HepG2 (cell line): ENCODE data around the gene GPATCH2. TPM values are rescaled to one million over a fixed set of nuclear protein-coding genes. Genes with fewer than 3 reads are reported as not detected.
A peak's percentile ranks its signal among the peaks of the same experiment; 100 is the strongest.

ENCODE experiments used
- ATAC-seq: fragments of 200-7000 bp; cut with Tn5 transposase; 3 replicates; pipeline ENCODE4 v1.9.1; 2020; ENCODE audit warnings: mild to moderate bottlenecking, moderate library complexity
- BruUV-seq: library from RNA; stranded (reverse); fragments of 400-500 nt; replicated peaks from 2 replicates; lab custom pipeline; 2021; lab: Mats Ljungman, UMichigan
- CTCF ChIA-PET: fragments of 300-600 bp; formaldehyde crosslinking; extraction: SDS; loops from one replicate; lab custom pipeline; 2021; ENCODE audit warnings: low total read pairs, inconsistent platforms, low intra/inter-chr PET ratio; lab: Yijun Ruan, JAX
- POLR2A ChIA-PET: fragments of 350-600 bp; sonication (Branson Sonifier 250); formaldehyde crosslinking; loops from one replicate; lab custom pipeline; 2020; ENCODE audit warnings: antibody characterized with exemption, inconsistent platforms; lab: Yijun Ruan, JAX
- DNase-seq: peaks from one replicate; pipeline ENCODE4 v3.0.0-alpha.2; 2015; ENCODE audit warnings: low spot score
- FAIRE-seq: peaks from 3 replicates; lab custom pipeline; 2011; peaks lifted over from hg19 to GRCh38; lab: Jason Lieb, UNC
- H2AFZ ChIP-seq: one replicate; pipeline ENCODE4 v1.6.1; 2011; ENCODE audit warnings: low read length, inconsistent platforms
- H3K27ac ChIP-seq: fragments of 300-600 bp; 3 replicates; pipeline ENCODE4 v1.8.0; 2011; ENCODE audit warnings: mixed run types, mild to moderate bottlenecking, mixed read lengths, low read length, inconsistent platforms; ENCODE audit not compliant: insufficient read depth; ENCODE audit errors: extremely low read length
- H3K27me3 ChIP-seq, 2 experiments: fragments of 200-600 bp in 1 of 2; 2 replicates in 1 of 2; 3 replicates in 1 of 2; pipeline versions ENCODE4 v1.6.0 to v1.8.0; 2011; ENCODE audit warnings: low read length in 2 of 2, mild to moderate bottlenecking in 2 of 2, moderate library complexity in 2 of 2, inconsistent platforms in 1 of 2; ENCODE audit not compliant: insufficient read depth in 2 of 2, control insufficient read depth in 1 of 2
- H3K36me3 ChIP-seq, 2 experiments: fragments of 200-600 bp in 1 of 2; replicated peaks in 1 of 2; 2 replicates in 1 of 2; 3 replicates in 1 of 2; pipeline versions ENCODE4 v1.5.1 to v1.8.0; 2011; ENCODE audit warnings: low read length in 2 of 2, inconsistent platforms in 1 of 2; ENCODE audit not compliant: insufficient read depth in 2 of 2, control insufficient read depth in 1 of 2
- H3K4me1 ChIP-seq: 2 replicates; pipeline ENCODE4 v1.5.1; 2012; ENCODE audit warnings: low read length, inconsistent platforms; ENCODE audit not compliant: insufficient read depth
- H3K4me2 ChIP-seq: 2 replicates; pipeline ENCODE4 v1.6.0; 2011; ENCODE audit warnings: low read depth, low read length, inconsistent platforms
- H3K4me3 ChIP-seq, 3 experiments: fragments of 200-600 bp in 1 of 3; sonication (generic), shearing (Covaris generic) in 1 of 3; replicated peaks in 1 of 3; 2 replicates each; pipeline ENCODE4 v1.5.1; 2011 to 2016; ENCODE audit warnings: low read length in 3 of 3, inconsistent platforms in 2 of 3, low read depth in 2 of 3, mild to moderate bottlenecking in 2 of 3, control low read depth in 1 of 3, mixed read lengths in 1 of 3; ENCODE audit not compliant: insufficient read depth in 1 of 3
- H3K79me2 ChIP-seq: one replicate; pipeline ENCODE4 v1.6.1; 2011; ENCODE audit warnings: low read length, inconsistent platforms; ENCODE audit not compliant: insufficient read depth
- H3K9ac ChIP-seq: 2 replicates; pipeline ENCODE4 v1.6.0; 2011; ENCODE audit warnings: mild to moderate bottlenecking, low read depth, low read length, inconsistent platforms; ENCODE audit not compliant: insufficient read depth
- H3K9me3 ChIP-seq: 2 replicates; pipeline ENCODE4 v1.5.1; 2012; ENCODE audit warnings: mild to moderate bottlenecking, low read length
- H4K20me1 ChIP-seq: 2 replicates; pipeline ENCODE4 v1.6.0; 2011; ENCODE audit warnings: inconsistent platforms, mild to moderate bottlenecking, low read length, moderate library complexity; ENCODE audit not compliant: insufficient read depth
- FOSL1 ChIP-seq: sonication (generic); formaldehyde crosslinking; IDR thresholded peaks from 2 replicates; pipeline ENCODE4 v1.9.0; 2021; ENCODE audit warnings: missing genetic modification reagents, borderline replicate concordance
- HNF4A ChIP-seq: sonication (generic); formaldehyde crosslinking; IDR thresholded peaks from 2 replicates; pipeline ENCODE4 v1.4.0; 2020; ENCODE audit warnings: missing genetic modification reagents
- KAT2B ChIP-seq: fragments of 150-350 bp; IDR thresholded peaks from 2 replicates; pipeline ENCODE4 v1.6.1; 2014; ENCODE audit warnings: low read depth, low read length, borderline replicate concordance
- SCMH1 ChIP-seq: sonication (generic); formaldehyde crosslinking; IDR thresholded peaks from 2 replicates; pipeline ENCODE4 v1.9.0; 2021; ENCODE audit warnings: missing genetic modification reagents, mild to moderate bottlenecking, borderline replicate concordance
- ZNF121 ChIP-seq: sonication (generic); formaldehyde crosslinking; IDR thresholded peaks from 2 replicates; pipeline ENCODE4 v1.5.0; 2020; ENCODE audit warnings: mild to moderate bottlenecking, missing genetic modification reagents
- ZNF205 ChIP-seq: IDR thresholded peaks from 2 replicates; pipeline ENCODE4 v1.6.1; 2018; ENCODE audit warnings: missing biosample characterization, missing genetic modification reagents
- ZNF333 ChIP-seq: sonication (generic); formaldehyde crosslinking; IDR thresholded peaks from 2 replicates; pipeline ENCODE4 v1.4.0; 2020; ENCODE audit warnings: mild to moderate bottlenecking, missing genetic modification reagents, borderline replicate concordance
- ZNF512 ChIP-seq: sonication (generic); formaldehyde crosslinking; IDR thresholded peaks from 2 replicates; pipeline ENCODE4 v1.4.0; 2020; ENCODE audit warnings: mild to moderate bottlenecking, missing genetic modification reagents
- WGBS: methylation state at CpG from one replicate; pipeline ENCODE4 v1.1.6; 2017; ENCODE audit warnings: low lambda C conversion rate; 5-methylcytosine and 5-hydroxymethylcytosine counted together
- in situ Hi-C: cut with HindIII; loops from 2 replicates; pipeline ENCODE4 v1.10.0; 2017; ENCODE audit warnings: low pct_unique_long_range_greater_than_20kb; ENCODE audit not compliant: extremely low pct_ligation_motif_present
- intact Hi-C: fragments of 100-400 bp; cut with micrococcal nuclease; formaldehyde crosslinking; loops from one replicate; pipeline ENCODE4 v1.10.0; 2022; ENCODE audit not compliant: unreplicated experiment
- polyA plus RNA-seq, 8 experiments: library from polyadenylated mRNA; depleted of rRNA in 3 of 8; stranded (reverse) in 7 of 8; unstranded in 1 of 8; fragments of >200 nt; fragmentation: Illumina TruSeq in 4 of 8; extraction: Trizol in 4 of 8; gene quantifications; 2 replicates each; pipeline versions ENCODE4 v1.2.1 to v1.2.3, GENCODE V29; 2011 to 2016; ENCODE audit warnings: low read depth in 4 of 8, missing spikeins in 1 of 8, mixed read lengths in 1 of 8; ENCODE audit not compliant: insufficient read depth in 1 of 8
- total RNA-seq, 5 experiments: library from RNA; depleted of rRNA; stranded (reverse); fragments of >200 nt; fragmentation: Illumina TruSeq; extraction: Trizol; gene quantifications; 2 replicates each; pipeline ENCODE4 v1.2.3, GENCODE V29; 2016; ENCODE audit warnings: low read depth in 1 of 5

The GPATCH2 gene
- total and polyA plus RNA-seq, 2 of the 13 experiments (the other 11 are each of a cell fraction or from before 2014, with no cell fraction given) = 3.5 to 15.7 TPM

- DNase-seq (no peak), ATAC-seq (no peak), FAIRE-seq (no peak)
- no peak overlapping the region for H3K4me2 ChIP-seq
- ChIA-PET CTCF (no interaction called here), POLR2A (no interaction called here)
- no peak overlapping the region for H3K27ac ChIP-seq
- no peaks in the 10 kb centered on the region for H3K36me3 ChIP-seq
- in situ Hi-C loops = no loop called here
- no peak overlapping the region for H2AFZ ChIP-seq
- no peaks in the 10 kb centered on the region for H3K79me2 ChIP-seq
- no TSS peak for BruUV-seq
- WGBS = 94% methylated on average over 1 of the region's 1 CpG
- H3K9ac ChIP-seq = no peak overlapping the region
- no peaks in the 10 kb centered on the region for H3K27me3 ChIP-seq
- H4K20me1 ChIP-seq = no peaks in the 10 kb centered on the region
- H3K9me3 ChIP-seq = peaks cover 10% of the 10 kb centered on the region
- no peak for TF ChIP-seq ZNF205 (CRISPR knock-in tag)
- TF ChIP-seq ZNF512 (CRISPR knock-in tag) = no peak
- TF ChIP-seq ZNF333 = no peak
- TF ChIP-seq ZNF121 (CRISPR knock-in tag) = no peak
- TF ChIP-seq KAT2B = no peak
- peak; percentile 33; the same call in 1 of the 2 replicates for TF ChIP-seq HNF4A
- no peak for TF ChIP-seq FOSL1 (CRISPR knock-in tag)
- no peak for TF ChIP-seq SCMH1 (CRISPR knock-in tag)
- H3K4me1 ChIP-seq = peaks cover 5% of the 10 kb centered on the region; the same call in 1 of the 2 replicates
- H3K4me3 ChIP-seq = no peak overlapping the region
- intact Hi-C loops = no loop called here
Observed at GRCh38 chr1:217469983-217470382, 160.9 kb downstream of the GPATCH2 start.

- Histone ChIP-seq H3K9me3 (peaks cover 17% of the 10 kb centered on the region), H2AFZ (no peak overlapping the region), H3K27ac (no peak overlapping the region), H3K27me3 (no peaks in the 10 kb centered on the region), H4K20me1 (no peaks in the 10 kb centered on the region), H3K36me3 (no peaks in the 10 kb centered on the region), H3K4me2 (no peak overlapping the region), H3K9ac (no peak overlapping the region), H3K4me3 (no peak overlapping the region), H3K4me1 (peaks cover 3% of the 10 kb centered on the region; the same call in 1 of the 2 replicates), H3K79me2 (no peaks in the 10 kb centered on the region)
- DNase-seq (no peak), ATAC-seq (no peak), FAIRE-seq (no peak)
- intact Hi-C loops (no loop called here), in situ Hi-C loops (no loop called here)
- ChIA-PET POLR2A (no interaction called here), CTCF (no interaction called here)
- no TSS peak for BruUV-seq
- WGBS = 98% methylated on average over 1 of the region's 1 CpG
Observed at GRCh38 chr1:217465102-217465501, 165.8 kb downstream of the GPATCH2 start.
